ENCODE measurements around the gene AHSA1. TPM values are rescaled to one million over a fixed set of nuclear protein-coding genes. Genes with fewer than 3 reads are reported as not detected.
"Not testable (repeated sequence)": the region's sequence is repeated elsewhere in the genome, so short reads cannot be mapped to it uniquely, and the experiment has no call there.

Gene AHSA1
- 100 to 1,000 TPM in 1 of 5 donors, 10 to 100 TPM in 4; 59.8 to 101 (median 88.4) TPM for total RNA-seq
- total RNA-seq (2013), result 90.7 TPM
- 30.0 to 326 (median 58.5) reads per million in 29 experiments for total RNA-seq

GRCh38 chr14:77457522-77458248, at the start of gene AHSA1, which contains the start of gene VIPAS39:
TSS of gene AHSA1 (plus strand) at chr14:77458093. CDS start at chr14:77458190, 97 bp downstream.
TSS of gene VIPAS39 (minus strand) at chr14:77457601. CDS start at chr14:77454102, 3,499 bp downstream.
- peaks cover 40 to 52% (median 46%) of the 10 kb centered on the region in 3 donors for H3K4me1 Mint-ChIP-seq
- H3K4me3 Mint-ChIP-seq, result peak within 1 kb of the TSS; percentile 92 to 100 (median 100)
- peak within 1 kb of the TSS; percentile 100 for H3K27ac Mint-ChIP-seq
- peaks cover 37% of the 10 kb centered on the region for H3K36me3 Mint-ChIP-seq
- Histone ChIP-seq H3K4me1 (ENCODE audit: control insufficient read depth in 1 of 2, extremely low read depth in 1 of 2, insufficient read depth in 2 of 2, low read length in 2 of 2) (peaks cover 13 to 21% of the 10 kb centered on the region in 2 experiments), H3K36me3 (ENCODE audit: control insufficient read depth in 2 of 2, extremely low read depth in 1 of 2, insufficient read depth in 1 of 2, low read length in 1 of 2) (peaks cover 14 to 42% of the 10 kb centered on the region in 2 donors), H3K27ac (ENCODE audit: low read length) (peak within 1 kb of the TSS; percentile 72), H3K9me3 (no peaks in the 10 kb centered on the region), H3K27me3 (replicated peaks in 1 of 2; ENCODE audit: control insufficient read depth in 2 of 2, extremely low read depth in 1 of 2, insufficient read depth in 2 of 2, low read length in 1 of 2) (peaks cover 0 to 3% of the 10 kb centered on the region in 2 experiments), H3K4me3 (ENCODE audit: control insufficient read depth in 1 of 2, extremely low read depth in 1 of 2, low read length in 1 of 2) (peak within 1 kb of the TSS; percentile 89 to 98)
- H3K27me3 Mint-ChIP-seq, result no peaks in the 10 kb centered on the region
- ChIA-PET CTCF (interaction anchor here in 1 of 2 donors (0.5 to 1.2 kb wide), 3 partner anchors 12 to 261 kb away, joined by 3 to 4 read pairs (median 3); no protein-coding TSS in a partner anchor), POLR2A (interaction anchor here in 1 of 2 donors (0.6 kb wide), 1 partner anchor 294 kb away, joined by 3 read pairs; no protein-coding TSS in a partner anchor)
- DNase-seq (peak; percentile 85 to 98 (median 94)), ATAC-seq (replicated peaks in 1 of 4) (peak; percentile 95 to 97 (median 96))
- no peaks in the 10 kb centered on the region for H3K9me3 Mint-ChIP-seq
- under 1% methylated on average over 44 of the region's 50 CpGs for WGBS (ENCODE audit: insufficient coverage)

- H3K27ac ChIP-seq (ENCODE audit: low read length), result no peak overlapping the region
- Mint-ChIP-seq H3K36me3 (no peaks in the 10 kb centered on the region), H3K4me1 (peaks cover 12 to 16% (median 15%) of the 10 kb centered on the region in 3 donors), H3K27me3 (no peaks in the 10 kb centered on the region), H3K27ac (no peak overlapping the region), H3K9me3 (no peaks in the 10 kb centered on the region), H3K4me3 (no peak overlapping the region)
- POLR2A ChIA-PET, result no interaction called here
- ATAC-seq (replicated peaks in 1 of 4), result no peak
- no peaks in the 10 kb centered on the region for H3K4me1 ChIP-seq (ENCODE audit: control insufficient read depth in 1 of 2, extremely low read depth in 1 of 2, insufficient read depth in 2 of 2, low read length in 2 of 2)
- CTCF ChIA-PET, result no interaction called here
- H3K9me3 ChIP-seq, result no peaks in the 10 kb centered on the region
- peak in 1 of 35 experiments; percentile 3 for DNase-seq
- no peak overlapping the region for H3K4me3 ChIP-seq (ENCODE audit: control insufficient read depth in 1 of 2, extremely low read depth in 1 of 2, low read length in 1 of 2)
- 60% methylated on average over 1 of the region's 3 CpGs for WGBS (ENCODE audit: insufficient coverage)
- H3K27me3 ChIP-seq (replicated peaks in 1 of 2; ENCODE audit: control insufficient read depth in 2 of 2, extremely low read depth in 1 of 2, insufficient read depth in 2 of 2, low read length in 1 of 2), result no peaks in the 10 kb centered on the region
- H3K36me3 ChIP-seq (ENCODE audit: control insufficient read depth in 2 of 2, extremely low read depth in 1 of 2, insufficient read depth in 1 of 2, low read length in 1 of 2), result no peaks in the 10 kb centered on the region
These were observed 48.8 kb upstream of the AHSA1 start for GRCh38 chr14:77409131-77409533.

- H3K36me3 ChIP-seq (ENCODE audit: control insufficient read depth in 2 of 2, extremely low read depth in 1 of 2, insufficient read depth in 1 of 2, low read length in 1 of 2), result not testable (repeated sequence)
These were observed 42.4 kb upstream of the AHSA1 start for GRCh38 chr14:77415403-77416030.

GRCh38 chr14:77416098-77416497, 41.8 kb upstream of the AHSA1 start:
- H3K4me3 ChIP-seq (ENCODE audit: control insufficient read depth in 1 of 2, extremely low read depth in 1 of 2, low read length in 1 of 2); H3K9me3 ChIP-seq; H3K36me3 Mint-ChIP-seq; H3K27me3 Mint-ChIP-seq; H3K4me3 Mint-ChIP-seq; H3K4me1 Mint-ChIP-seq; DNase-seq; H3K27me3 ChIP-seq (replicated peaks in 1 of 2; ENCODE audit: control insufficient read depth in 2 of 2, extremely low read depth in 1 of 2, insufficient read depth in 2 of 2, low read length in 1 of 2); POLR2A ChIA-PET; CTCF ChIA-PET; H3K27ac Mint-ChIP-seq; H3K27ac ChIP-seq (ENCODE audit: low read length); H3K36me3 ChIP-seq (ENCODE audit: control insufficient read depth in 2 of 2, extremely low read depth in 1 of 2, insufficient read depth in 1 of 2, low read length in 1 of 2); H3K4me1 ChIP-seq (ENCODE audit: control insufficient read depth in 1 of 2, extremely low read depth in 1 of 2, insufficient read depth in 2 of 2, low read length in 2 of 2); ATAC-seq (replicated peaks in 1 of 4): not testable (repeated sequence)
- WGBS (ENCODE audit: insufficient coverage), result no CpG with 5 or more reads among the region's 3 CpGs
- H3K9me3 Mint-ChIP-seq, result peaks cover 12 to 22% (median 18%) of the 10 kb centered on the region in 3 donors

More at GRCh38 chr14:77415403-77416030, 42.4 kb upstream of the AHSA1 start:
- H3K27ac ChIP-seq (ENCODE audit: low read length); H3K4me3 ChIP-seq (ENCODE audit: control insufficient read depth in 1 of 2, extremely low read depth in 1 of 2, low read length in 1 of 2); H3K27me3 Mint-ChIP-seq; ATAC-seq (replicated peaks in 1 of 4); H3K4me3 Mint-ChIP-seq; H3K36me3 Mint-ChIP-seq; CTCF ChIA-PET; POLR2A ChIA-PET; H3K27ac Mint-ChIP-seq; H3K9me3 ChIP-seq; H3K4me1 Mint-ChIP-seq; H3K4me1 ChIP-seq (ENCODE audit: control insufficient read depth in 1 of 2, extremely low read depth in 1 of 2, insufficient read depth in 2 of 2, low read length in 2 of 2); DNase-seq; H3K27me3 ChIP-seq (replicated peaks in 1 of 2; ENCODE audit: control insufficient read depth in 2 of 2, extremely low read depth in 1 of 2, insufficient read depth in 2 of 2, low read length in 1 of 2): not testable (repeated sequence)
- H3K9me3 Mint-ChIP-seq, result peaks cover 12 to 22% (median 18%) of the 10 kb centered on the region in 3 donors
- no CpG with 5 or more reads among the region's 10 CpGs for WGBS (ENCODE audit: insufficient coverage)

GRCh38 chr14:77416836-77417235, 41.1 kb upstream of the AHSA1 start:
- POLR2A ChIA-PET, result no interaction called here

DNA sequence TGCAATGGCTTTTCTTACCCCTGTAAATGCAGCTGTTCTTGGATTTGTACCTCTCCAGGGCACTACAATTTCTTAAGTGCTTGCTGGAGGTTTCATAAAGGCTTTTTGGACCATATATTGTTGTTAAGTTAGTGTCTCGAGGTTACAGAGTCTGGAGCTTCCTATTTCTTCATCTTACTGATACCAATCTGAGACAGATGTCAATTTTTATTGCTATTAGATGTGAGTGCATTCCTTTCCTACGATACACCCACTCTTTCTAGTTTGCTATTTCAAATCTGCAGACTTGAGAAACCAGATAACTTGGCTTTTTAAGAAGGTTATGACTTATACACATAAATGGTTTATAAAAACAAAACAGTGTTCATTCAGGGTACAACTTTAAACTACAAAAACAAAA, 36.7 kb upstream of the AHSA1 start:
- ChIA-PET CTCF (no interaction called here), POLR2A (no interaction called here)
- DNase-seq (no peak), ATAC-seq (replicated peaks in 1 of 4) (no peak)
- peaks cover 0 to 40% of the 10 kb centered on the region in 2 donors for H3K36me3 ChIP-seq (ENCODE audit: control insufficient read depth in 2 of 2, extremely low read depth in 1 of 2, insufficient read depth in 1 of 2, low read length in 1 of 2)
- H3K9me3 ChIP-seq, result no peaks in the 10 kb centered on the region
- Mint-ChIP-seq H3K9me3 (peaks cover 12 to 30% (median 27%) of the 10 kb centered on the region in 3 donors), H3K4me3 (no peak overlapping the region), H3K36me3 (peaks cover 56% of the 10 kb centered on the region), H3K27me3 (no peaks in the 10 kb centered on the region), H3K4me1 (no peaks in the 10 kb centered on the region), H3K27ac (no peak overlapping the region)
- no CpG with 5 or more reads among the region's 2 CpGs for WGBS (ENCODE audit: insufficient coverage)
- no peaks in the 10 kb centered on the region for H3K4me1 ChIP-seq (ENCODE audit: control insufficient read depth in 1 of 2, extremely low read depth in 1 of 2, insufficient read depth in 2 of 2, low read length in 2 of 2)
- H3K27me3 ChIP-seq (replicated peaks in 1 of 2; ENCODE audit: control insufficient read depth in 2 of 2, extremely low read depth in 1 of 2, insufficient read depth in 2 of 2, low read length in 1 of 2), result no peaks in the 10 kb centered on the region
- H3K4me3 ChIP-seq (ENCODE audit: control insufficient read depth in 1 of 2, extremely low read depth in 1 of 2, low read length in 1 of 2), result no peak overlapping the region
- no peak overlapping the region for H3K27ac ChIP-seq (ENCODE audit: low read length)

More at GRCh38 chr14:77416836-77417235, 41.1 kb upstream of the AHSA1 start:
- DNase-seq (no peak), ATAC-seq (replicated peaks in 1 of 4) (no peak)
- Mint-ChIP-seq H3K27me3 (no peaks in the 10 kb centered on the region), H3K36me3 (peaks cover 14% of the 10 kb centered on the region), H3K9me3 (peaks cover 12 to 29% (median 24%) of the 10 kb centered on the region in 3 donors), H3K4me3 (no peak overlapping the region), H3K4me1 (no peaks in the 10 kb centered on the region), H3K27ac (no peak overlapping the region)
- Histone ChIP-seq H3K4me1 (ENCODE audit: control insufficient read depth in 1 of 2, extremely low read depth in 1 of 2, insufficient read depth in 2 of 2, low read length in 2 of 2) (no peaks in the 10 kb centered on the region), H3K4me3 (ENCODE audit: control insufficient read depth in 1 of 2, extremely low read depth in 1 of 2, low read length in 1 of 2) (no peak overlapping the region), H3K36me3 (ENCODE audit: control insufficient read depth in 2 of 2, extremely low read depth in 1 of 2, insufficient read depth in 1 of 2, low read length in 1 of 2) (peaks cover 0 to 3% of the 10 kb centered on the region in 2 donors), H3K9me3 (no peaks in the 10 kb centered on the region), H3K27ac (ENCODE audit: low read length) (no peak overlapping the region), H3K27me3 (replicated peaks in 1 of 2; ENCODE audit: control insufficient read depth in 2 of 2, extremely low read depth in 1 of 2, insufficient read depth in 2 of 2, low read length in 1 of 2) (no peaks in the 10 kb centered on the region)
- no CpG with 5 or more reads among the region's 8 CpGs for WGBS (ENCODE audit: insufficient coverage)
- CTCF ChIA-PET, result no interaction called here
